Measurements from ENCODE around the gene PCP4L1.

DNA sequence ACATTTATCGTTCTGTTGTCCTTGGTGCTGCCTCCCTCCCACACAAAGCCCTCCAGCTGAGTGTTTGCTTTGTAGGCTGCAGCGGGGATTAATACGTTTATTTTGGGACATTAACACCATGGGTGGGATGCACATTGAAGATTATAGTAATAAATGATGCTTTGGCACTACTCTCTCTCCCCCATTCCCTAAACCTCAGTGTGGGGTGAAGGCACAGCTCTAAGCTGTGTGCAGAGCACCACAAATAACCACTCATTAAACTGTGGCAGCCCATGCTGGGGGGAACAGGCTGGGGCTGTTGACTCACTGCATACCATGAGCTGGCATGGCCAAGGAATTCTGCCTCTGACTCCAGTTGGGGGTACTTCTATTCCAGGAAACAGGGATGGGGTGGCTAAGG is 7.7 kb downstream of the PCP4L1 start:
- TF ChIP-seq, protein P1, sequence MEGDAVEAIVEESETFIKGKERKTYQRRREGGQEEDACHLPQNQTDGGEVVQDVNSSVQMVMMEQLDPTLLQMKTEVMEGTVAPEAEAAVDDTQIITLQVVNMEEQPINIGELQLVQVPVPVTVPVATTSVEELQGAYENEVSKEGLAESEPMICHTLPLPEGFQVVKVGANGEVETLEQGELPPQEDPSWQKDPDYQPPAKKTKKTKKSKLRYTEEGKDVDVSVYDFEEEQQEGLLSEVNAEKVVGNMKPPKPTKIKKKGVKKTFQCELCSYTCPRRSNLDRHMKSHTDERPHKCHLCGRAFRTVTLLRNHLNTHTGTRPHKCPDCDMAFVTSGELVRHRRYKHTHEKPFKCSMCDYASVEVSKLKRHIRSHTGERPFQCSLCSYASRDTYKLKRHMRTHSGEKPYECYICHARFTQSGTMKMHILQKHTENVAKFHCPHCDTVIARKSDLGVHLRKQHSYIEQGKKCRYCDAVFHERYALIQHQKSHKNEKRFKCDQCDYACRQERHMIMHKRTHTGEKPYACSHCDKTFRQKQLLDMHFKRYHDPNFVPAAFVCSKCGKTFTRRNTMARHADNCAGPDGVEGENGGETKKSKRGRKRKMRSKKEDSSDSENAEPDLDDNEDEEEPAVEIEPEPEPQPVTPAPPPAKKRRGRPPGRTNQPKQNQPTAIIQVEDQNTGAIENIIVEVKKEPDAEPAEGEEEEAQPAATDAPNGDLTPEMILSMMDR (IDR thresholded peaks at IDR 0.05; ENCODE audit: low read length): no peak
- TF ChIP-seq EZH2 (optimal IDR thresholded peaks at IDR 0.05; ENCODE audit: low read depth, low read length): no peak

Data from MM.1S (cell line).